Activated CD8-positive, alpha-beta memory T cell treated with anti-CD3 and anti-CD28 coated beads for 48 hours (primary cell): ENCODE measurements around the gene LRMDA.

Experiments used
- DNase-seq, 3 experiments: peaks; one replicate each; pipeline ENCODE4 v3.0.0-alpha.2; 2020; ENCODE audit warnings: low read depth in 2 of 3, low spot score in 2 of 3

The LRMDA gene

GRCh38 chr10:75967491-75967890, 536.1 kb downstream of the LRMDA start:
- no peak for DNase-seq

DNA sequence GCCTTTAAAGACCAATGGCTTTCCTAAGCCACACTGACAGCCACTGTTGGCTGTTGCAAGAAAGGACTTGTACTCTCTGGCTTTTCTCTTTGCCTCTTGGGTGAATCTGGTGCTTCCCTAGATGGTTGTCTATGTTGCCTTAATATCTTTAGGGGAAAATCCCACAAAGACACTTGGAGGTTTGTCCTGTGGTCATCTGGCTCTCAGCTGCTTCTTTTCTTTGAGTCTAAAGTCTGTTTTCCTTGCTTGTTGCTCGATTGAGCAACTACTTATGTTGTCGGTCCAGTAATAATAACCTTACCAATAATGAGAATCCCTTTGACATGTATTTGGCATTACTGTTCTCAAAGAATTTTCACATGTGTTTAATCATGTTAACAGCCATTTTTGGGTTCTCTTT, 537.6 kb downstream of the LRMDA start:
- DNase-seq, result no peak

- DNase-seq, result no peak
Observed at GRCh38 chr10:75971402-75972211, 540.2 kb downstream of the LRMDA start.

DNA sequence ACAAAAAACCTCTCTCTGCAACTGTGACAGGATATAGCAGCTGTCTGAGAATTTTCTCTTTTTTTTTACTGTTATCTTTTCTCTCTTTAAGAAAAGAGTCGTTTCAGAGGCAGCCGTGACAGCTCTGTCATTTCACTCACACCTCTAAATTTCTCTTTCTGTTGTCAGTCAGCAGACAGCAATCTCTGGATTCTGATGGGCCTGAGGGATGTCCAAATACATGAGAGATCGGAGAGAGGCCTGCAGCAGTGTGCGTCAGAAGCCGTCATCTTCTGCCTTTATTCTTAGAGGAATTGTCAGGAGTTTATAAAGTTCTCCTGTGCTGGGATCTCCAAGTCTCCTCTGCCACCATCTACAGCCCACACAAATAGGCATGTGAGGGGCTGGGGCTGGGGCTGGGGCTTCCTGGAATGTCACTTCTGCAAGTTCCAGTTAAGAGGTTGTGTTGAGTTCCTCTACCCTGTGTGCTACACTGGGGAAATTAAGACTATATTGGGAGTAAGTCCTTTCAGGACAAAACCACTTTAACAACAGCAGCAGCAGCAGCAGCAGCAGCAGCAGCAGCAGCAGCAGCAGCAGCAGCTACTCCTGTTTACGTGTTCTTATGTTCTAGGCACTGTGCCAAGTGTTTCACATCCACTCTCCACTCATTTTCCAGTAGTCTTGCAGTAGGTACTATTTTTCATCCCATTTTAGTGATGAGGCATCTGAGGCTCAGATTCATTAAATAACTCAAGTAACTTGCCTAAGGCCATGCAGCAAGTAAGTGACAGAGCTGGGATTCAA, 541.3 kb downstream of the LRMDA start:
- no peak for DNase-seq

GRCh38 chr10:75974080-75974479, 542.7 kb downstream of the LRMDA start:
- DNase-seq, result no peak

GRCh38 chr10:75976681-75977080, 545.3 kb downstream of the LRMDA start:
- DNase-seq, result no peak

DNA sequence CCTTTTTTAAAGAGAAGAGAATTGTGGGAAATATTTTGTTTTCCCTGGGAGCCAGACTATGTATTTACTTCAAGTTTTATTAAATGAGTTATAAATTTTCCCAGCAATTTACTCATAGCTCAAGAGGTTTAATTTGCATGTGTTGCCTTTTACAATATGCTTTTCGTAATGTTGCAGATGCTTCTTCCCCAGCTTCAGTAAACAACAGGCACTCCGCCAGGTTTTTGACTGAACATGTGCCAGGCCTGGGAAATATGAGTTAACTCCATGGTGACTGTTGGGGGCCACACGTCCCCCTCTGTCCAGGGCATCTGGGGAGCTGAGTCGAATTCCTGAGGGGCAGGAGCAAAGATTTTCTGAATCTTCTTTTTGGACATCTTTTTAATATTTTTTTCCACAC, 545.7 kb downstream of the LRMDA start:
- DNase-seq, result no peak

- no peak for DNase-seq
Observed at GRCh38 chr10:75978213-75978612, 546.8 kb downstream of the LRMDA start.

GRCh38 chr10:75980419-75981002, 549.1 kb downstream of the LRMDA start:
- no peak for DNase-seq

GRCh38 chr10:75982611-75983369, 551.4 kb downstream of the LRMDA start:
- DNase-seq, result no peak

DNA sequence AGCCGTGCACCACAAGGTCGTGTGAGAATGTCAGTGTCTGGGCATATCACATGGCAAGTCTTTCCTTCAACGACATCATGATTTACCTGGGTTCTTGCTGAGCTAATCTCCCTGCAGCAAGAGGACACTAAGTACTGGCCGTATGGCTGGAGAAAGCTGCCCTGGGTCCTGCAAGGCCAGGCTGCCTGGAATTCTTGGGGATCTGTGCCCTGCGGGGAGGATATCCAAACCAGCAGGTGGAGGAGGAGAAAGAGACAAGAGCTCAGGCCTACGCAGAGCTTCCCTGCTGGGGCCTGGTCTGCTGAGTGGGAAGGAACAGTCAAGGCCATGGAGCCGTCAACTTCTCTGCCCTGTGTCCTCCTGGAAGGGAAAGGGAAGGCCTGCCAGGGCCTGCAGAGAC, 552.6 kb downstream of the LRMDA start:
- no peak for DNase-seq

DNA sequence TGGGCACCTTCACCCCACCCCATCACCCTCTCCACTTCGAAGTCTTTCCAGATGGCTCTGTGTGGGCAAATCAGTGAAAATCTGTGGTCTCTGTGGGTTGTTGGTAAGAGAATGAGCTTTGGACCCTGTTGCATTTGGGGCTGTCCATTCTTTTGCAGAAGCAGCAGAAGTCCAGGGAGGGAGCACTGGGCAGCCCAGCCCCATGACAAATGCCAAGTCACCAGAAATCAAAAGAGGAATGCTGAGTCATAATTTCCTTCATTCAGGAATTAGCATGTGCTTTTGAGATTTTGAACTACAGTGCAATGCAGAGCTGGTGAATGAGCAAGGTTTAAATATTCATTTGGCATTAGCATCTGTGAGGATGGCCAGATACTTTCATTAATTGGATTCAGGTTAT, 556.2 kb downstream of the LRMDA start:
- DNase-seq, result no peak

DNA sequence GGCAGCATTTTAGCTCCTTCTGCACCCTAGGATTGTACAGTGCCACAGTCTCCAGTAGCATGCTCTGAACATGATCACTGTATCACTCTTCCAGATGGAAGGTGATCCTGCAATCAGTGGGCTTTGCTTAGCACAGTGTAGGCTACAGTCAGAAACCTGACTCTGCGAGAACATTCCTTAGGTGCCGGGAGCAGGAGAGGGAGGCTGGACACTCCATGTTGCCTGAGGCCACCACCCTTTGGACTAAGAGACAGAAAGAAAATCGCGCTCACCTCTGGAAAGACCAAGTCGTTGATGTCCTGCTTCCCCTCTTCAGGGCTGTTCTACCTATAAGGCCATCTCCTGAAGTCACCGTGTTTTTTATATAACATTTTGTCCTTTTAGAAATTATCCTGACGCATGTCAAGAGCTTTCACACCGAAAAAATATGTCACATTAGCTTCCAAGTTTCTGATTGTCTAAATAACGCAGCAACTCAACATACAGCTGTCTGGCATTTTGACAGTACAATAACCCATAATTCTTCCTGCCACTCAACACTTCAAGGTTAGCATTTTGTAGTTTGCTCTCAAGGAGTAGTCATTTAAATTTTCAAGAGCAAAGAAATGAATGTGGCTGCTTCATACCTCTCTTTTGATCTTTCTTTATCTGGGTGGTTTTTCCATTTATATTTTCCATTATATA, 563.1 kb downstream of the LRMDA start:
- DNase-seq, result no peak

- DNase-seq, result no peak
Observed at GRCh38 chr10:75995041-75995430, 563.6 kb downstream of the LRMDA start.

DNA sequence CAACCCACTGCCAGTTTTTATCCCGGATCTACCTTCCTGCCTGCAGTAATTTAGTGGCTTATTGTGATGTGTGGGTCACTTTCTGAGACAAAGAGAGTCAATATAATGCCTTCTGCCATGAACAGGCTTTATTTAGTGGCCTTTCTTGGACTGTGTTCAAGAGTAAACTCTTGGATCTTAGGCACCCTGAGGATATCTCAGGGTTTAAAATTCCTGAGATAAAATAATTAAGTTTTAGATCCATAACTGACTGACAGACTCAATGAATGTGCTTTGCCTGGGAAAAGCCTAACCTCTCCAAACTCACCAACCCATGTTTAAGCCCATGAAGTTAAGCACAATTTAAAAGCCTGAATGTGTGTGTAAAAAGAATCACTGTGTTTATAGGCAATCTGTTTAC, 564.3 kb downstream of the LRMDA start:
- DNase-seq, result no peak

DNA sequence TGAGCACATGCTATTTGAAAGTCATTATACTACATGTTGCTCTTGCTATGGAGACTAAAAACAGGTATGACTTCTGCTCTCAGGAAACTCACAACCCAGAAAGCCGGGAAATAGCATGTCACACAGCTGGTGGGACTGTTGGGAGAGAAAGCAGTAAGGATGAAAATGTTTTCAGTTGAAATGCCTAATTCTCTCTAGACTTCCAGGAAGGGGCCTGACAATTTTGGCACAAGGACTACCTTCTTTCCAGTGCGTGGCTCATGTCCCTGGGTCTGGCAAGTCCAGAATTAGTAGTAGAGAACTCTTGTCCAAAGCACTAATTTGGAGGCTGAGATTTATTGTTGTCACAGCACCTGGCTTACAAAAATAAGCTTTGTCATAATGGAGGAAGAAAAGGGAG, 567.6 kb downstream of the LRMDA start:
- no peak for DNase-seq

GRCh38 chr10:75999515-76000209, 568.2 kb downstream of the LRMDA start:
- no peak for DNase-seq

GRCh38 chr10:76000550-76000949, 569.1 kb downstream of the LRMDA start:
- no peak for DNase-seq

- DNase-seq, result no peak
Observed at GRCh38 chr10:76001019-76001418, 569.6 kb downstream of the LRMDA start.

- no peak for DNase-seq
Observed at GRCh38 chr10:76001461-76001860, 570.0 kb downstream of the LRMDA start.
